Mesenchymal stem cell (in vitro differentiated cells and primary cell): ENCODE results near the gene PCBD1.

ENCODE experiments used
- DNase-seq: peaks from one replicate; pipeline ENCODE4 v3.0.0-alpha.2; 2013
- H2AFZ ChIP-seq: one replicate; pipeline ENCODE4 v1.6.1; 2013; ENCODE audit warnings: low read depth, mild to moderate bottlenecking, control low read depth, inconsistent platforms, low read length, moderate library complexity
- H2AK5ac ChIP-seq: 2 replicates; pipeline ENCODE4 v1.6.1; 2013; ENCODE audit warnings: low read length, moderate library complexity, mild to moderate bottlenecking, inconsistent platforms; ENCODE audit not compliant: severe bottlenecking
- H2BK120ac ChIP-seq: one replicate; pipeline ENCODE4 v1.6.1; 2013; ENCODE audit warnings: low read depth, mild to moderate bottlenecking, inconsistent platforms, low read length, moderate library complexity
- H2BK12ac ChIP-seq, 2 experiments: one replicate each; pipeline ENCODE4 v1.6.1; 2013; ENCODE audit warnings: inconsistent platforms in 2 of 2, low read length in 2 of 2, mild to moderate bottlenecking in 2 of 2, moderate library complexity in 2 of 2, control low read depth in 1 of 2
- H2BK15ac ChIP-seq: one replicate; pipeline ENCODE4 v1.6.1; 2013; ENCODE audit warnings: mild to moderate bottlenecking, low read depth, inconsistent platforms; ENCODE audit not compliant: poor library complexity, severe bottlenecking
- H2BK5ac ChIP-seq: 2 replicates; pipeline ENCODE4 v1.6.1; 2013; ENCODE audit warnings: low read depth, mild to moderate bottlenecking, low read length, control low read depth, inconsistent platforms; ENCODE audit not compliant: poor library complexity, severe bottlenecking
- H3K14ac ChIP-seq, 2 experiments: one replicate each; pipeline ENCODE4 v1.6.1; 2013; ENCODE audit warnings: inconsistent platforms in 2 of 2, low read length in 2 of 2, control low read depth in 1 of 2, mild to moderate bottlenecking in 1 of 2, moderate library complexity in 1 of 2
- H3K18ac ChIP-seq, 2 experiments: one replicate each; pipeline ENCODE4 v1.6.1; 2013; ENCODE audit warnings: inconsistent platforms in 2 of 2, low read length in 2 of 2, control low read depth in 1 of 2, low read depth in 1 of 2, mild to moderate bottlenecking in 1 of 2
- H3K23ac ChIP-seq, 2 experiments: one replicate each; pipeline ENCODE4 v1.6.1; 2013; ENCODE audit warnings: inconsistent platforms in 2 of 2, low read length in 2 of 2, mild to moderate bottlenecking in 2 of 2, moderate library complexity in 2 of 2, control low read depth in 1 of 2
- H3K27ac ChIP-seq: 2 replicates; pipeline ENCODE4 v1.5.1; 2013; ENCODE audit warnings: mild to moderate bottlenecking, moderate library complexity, low read length, control low read depth, inconsistent platforms; ENCODE audit not compliant: poor library complexity, severe bottlenecking
- H3K27me3 ChIP-seq, 2 experiments: 2 replicates each; pipeline versions ENCODE4 v1.6.1 to v1.7.0; 2013; ENCODE audit warnings: low read length in 2 of 2, mild to moderate bottlenecking in 2 of 2, moderate library complexity in 2 of 2, control low read depth in 1 of 2, inconsistent platforms in 1 of 2; ENCODE audit not compliant: control insufficient read depth in 1 of 2, insufficient read depth in 1 of 2
- H3K36me3 ChIP-seq, 2 experiments: 2 replicates each; pipeline versions ENCODE4 v1.6.1 to v1.7.0; 2013; ENCODE audit warnings: low read length in 2 of 2, control low read depth in 1 of 2, inconsistent platforms in 1 of 2, low read depth in 1 of 2, mild to moderate bottlenecking in 1 of 2; ENCODE audit not compliant: insufficient read depth in 2 of 2, control insufficient read depth in 1 of 2
- H3K4ac ChIP-seq, 2 experiments: one replicate each; pipeline ENCODE4 v1.6.1; 2013; ENCODE audit warnings: inconsistent platforms in 2 of 2, low read length in 2 of 2, mild to moderate bottlenecking in 2 of 2, moderate library complexity in 2 of 2, control low read depth in 1 of 2, low read depth in 1 of 2
- H3K4me1 ChIP-seq: 2 replicates; pipeline ENCODE4 v1.6.1; 2013; ENCODE audit warnings: low read depth, low read length, control low read depth; ENCODE audit not compliant: control insufficient read depth, insufficient read depth
- H3K4me2 ChIP-seq: 2 replicates; pipeline ENCODE4 v1.6.1; 2013; ENCODE audit warnings: low read length, mild to moderate bottlenecking, inconsistent platforms; ENCODE audit not compliant: poor library complexity, severe bottlenecking
- H3K4me3 ChIP-seq, 2 experiments: 2 replicates each; pipeline versions ENCODE4 v1.5.1 to v1.7.0; 2013; ENCODE audit warnings: low read length in 2 of 2, mild to moderate bottlenecking in 2 of 2, control low read depth in 1 of 2, low read depth in 1 of 2; ENCODE audit not compliant: insufficient read depth in 1 of 2
- H3K79me1 ChIP-seq: replicated peaks from 2 replicates; pipeline ENCODE4 v1.6.1; 2013; ENCODE audit warnings: mild to moderate bottlenecking, control low read depth, low read length, inconsistent platforms; ENCODE audit not compliant: poor library complexity, severe bottlenecking
- H3K9ac ChIP-seq: 2 replicates; pipeline ENCODE4 v1.7.0; 2013; ENCODE audit warnings: mild to moderate bottlenecking, low read length, moderate library complexity
- H3K9me3 ChIP-seq: 2 replicates; pipeline ENCODE4 v1.7.0; 2013; ENCODE audit warnings: mild to moderate bottlenecking, low read length; ENCODE audit not compliant: control insufficient read depth
- H4K8ac ChIP-seq: one replicate; pipeline ENCODE4 v1.6.1; 2013; ENCODE audit warnings: inconsistent platforms, mild to moderate bottlenecking, low read length, moderate library complexity
- H4K91ac ChIP-seq: one replicate; pipeline ENCODE4 v1.6.1; 2013; ENCODE audit warnings: mild to moderate bottlenecking, low read length, inconsistent platforms
- WGBS: methylation state at CpG from one replicate; pipeline ENCODE4 v1.1.7; 2013; ENCODE audit warnings: mixed read lengths; 5-methylcytosine and 5-hydroxymethylcytosine counted together

PCBD1 gene

DNA sequence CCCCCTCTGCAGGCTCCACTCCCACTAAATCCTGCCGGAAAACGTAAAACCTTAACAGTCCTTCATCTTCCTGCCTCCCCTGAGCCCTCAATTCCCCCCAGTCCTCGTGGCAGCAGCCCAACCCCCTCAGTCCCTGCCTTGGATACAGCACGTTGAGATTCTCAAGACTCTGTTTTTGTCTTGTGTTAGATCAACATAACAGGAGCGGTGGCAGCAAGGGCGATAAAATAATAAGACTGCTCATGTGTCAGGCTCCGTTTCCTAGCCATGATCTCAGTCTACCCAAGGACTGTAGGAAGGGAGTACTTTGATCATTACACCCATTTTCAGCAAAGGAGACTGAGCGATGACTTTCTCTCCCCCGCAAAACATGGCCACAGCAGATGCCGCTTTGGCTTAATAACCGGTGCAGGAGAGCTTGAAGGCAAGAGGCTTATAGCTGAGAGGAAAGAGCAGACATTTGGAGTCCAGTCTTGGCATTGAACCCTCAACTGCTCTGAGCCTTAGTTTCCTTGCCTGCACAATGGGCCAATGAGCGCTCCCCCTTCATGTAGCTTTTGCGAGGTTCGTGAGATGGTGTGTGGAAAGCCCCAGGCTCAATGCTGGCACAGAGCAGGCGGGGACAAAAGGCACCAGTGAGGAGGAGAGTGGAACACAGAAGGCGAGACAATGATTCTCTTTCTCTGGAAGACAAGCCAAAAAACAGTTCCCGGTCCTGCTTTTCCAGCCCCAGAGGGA lies 42.1 kb upstream of the PCBD1 start:
- Histone ChIP-seq H2BK12ac (no peak overlapping the region), H2BK120ac (no peak overlapping the region), H3K4me3 (no peak overlapping the region), H3K9me3 (no peaks in the 10 kb centered on the region), H3K4me2 (no peak overlapping the region), H3K36me3 (no peaks in the 10 kb centered on the region), H2AFZ (no peak overlapping the region), H2AK5ac (no peak overlapping the region), H3K14ac (peak overlapping the region in 1 of 2 experiments; percentile 21), H2BK15ac (no peak overlapping the region), H3K4me1 (peaks cover 15% of the 10 kb centered on the region), H3K4ac (no peak overlapping the region), H3K18ac (no peak overlapping the region), H3K27ac (no peak overlapping the region), H2BK5ac (no peak overlapping the region), H3K79me1 (no peaks in the 10 kb centered on the region), H3K23ac (no peak overlapping the region), H3K9ac (no peak overlapping the region), H4K8ac (no peak overlapping the region), H4K91ac (no peak overlapping the region), H3K27me3 (peaks cover 45 to 95% of the 10 kb centered on the region in 2 experiments)
- WGBS = 81% methylated on average over 17 of the region's 17 CpGs
- DNase-seq = no peak

DNA sequence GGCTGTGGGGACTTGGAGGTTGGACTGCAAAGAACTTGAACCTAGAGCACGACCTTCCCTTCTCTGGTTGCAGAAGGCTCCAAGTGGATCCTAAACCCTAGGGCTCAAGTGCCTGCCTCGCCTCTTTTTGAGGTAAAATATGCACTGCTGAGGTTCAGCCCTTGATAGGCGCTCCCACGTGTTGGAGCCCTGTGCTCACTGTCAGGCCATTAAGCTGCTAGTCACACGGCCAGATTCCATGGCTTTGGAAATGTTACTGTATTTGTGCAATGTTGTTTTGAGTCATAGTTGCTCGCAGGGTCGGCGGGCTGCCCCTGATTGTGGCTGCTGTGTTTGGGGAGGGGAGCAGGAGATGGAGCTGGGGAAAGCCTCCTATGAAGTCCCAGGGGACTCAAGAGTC lies 39.8 kb upstream of the PCBD1 start:
- H3K4me2 ChIP-seq = no peak overlapping the region
- H3K27ac ChIP-seq = no peak overlapping the region
- no peak overlapping the region for H2BK12ac ChIP-seq
- H3K4me3 ChIP-seq = no peak overlapping the region
- no peak overlapping the region for H2BK15ac ChIP-seq
- H3K23ac ChIP-seq = no peak overlapping the region
- no peak overlapping the region for H3K4ac ChIP-seq
- H2BK120ac ChIP-seq = no peak overlapping the region
- no peak overlapping the region for H2AK5ac ChIP-seq
- WGBS = 73% methylated on average over 8 of the region's 8 CpGs
- no peak overlapping the region for H2BK5ac ChIP-seq
- H2AFZ ChIP-seq = no peak overlapping the region
- no peak overlapping the region for H3K18ac ChIP-seq
- no peaks in the 10 kb centered on the region for H3K79me1 ChIP-seq
- H3K9me3 ChIP-seq = no peaks in the 10 kb centered on the region
- H4K8ac ChIP-seq = no peak overlapping the region
- H4K91ac ChIP-seq = no peak overlapping the region
- no peaks in the 10 kb centered on the region for H3K36me3 ChIP-seq
- peaks cover 38 to 95% of the 10 kb centered on the region in 2 experiments for H3K27me3 ChIP-seq
- no peak overlapping the region for H3K14ac ChIP-seq
- H3K4me1 ChIP-seq = peaks cover 15% of the 10 kb centered on the region
- no peak overlapping the region for H3K9ac ChIP-seq
- peak; percentile 13 for DNase-seq

DNA sequence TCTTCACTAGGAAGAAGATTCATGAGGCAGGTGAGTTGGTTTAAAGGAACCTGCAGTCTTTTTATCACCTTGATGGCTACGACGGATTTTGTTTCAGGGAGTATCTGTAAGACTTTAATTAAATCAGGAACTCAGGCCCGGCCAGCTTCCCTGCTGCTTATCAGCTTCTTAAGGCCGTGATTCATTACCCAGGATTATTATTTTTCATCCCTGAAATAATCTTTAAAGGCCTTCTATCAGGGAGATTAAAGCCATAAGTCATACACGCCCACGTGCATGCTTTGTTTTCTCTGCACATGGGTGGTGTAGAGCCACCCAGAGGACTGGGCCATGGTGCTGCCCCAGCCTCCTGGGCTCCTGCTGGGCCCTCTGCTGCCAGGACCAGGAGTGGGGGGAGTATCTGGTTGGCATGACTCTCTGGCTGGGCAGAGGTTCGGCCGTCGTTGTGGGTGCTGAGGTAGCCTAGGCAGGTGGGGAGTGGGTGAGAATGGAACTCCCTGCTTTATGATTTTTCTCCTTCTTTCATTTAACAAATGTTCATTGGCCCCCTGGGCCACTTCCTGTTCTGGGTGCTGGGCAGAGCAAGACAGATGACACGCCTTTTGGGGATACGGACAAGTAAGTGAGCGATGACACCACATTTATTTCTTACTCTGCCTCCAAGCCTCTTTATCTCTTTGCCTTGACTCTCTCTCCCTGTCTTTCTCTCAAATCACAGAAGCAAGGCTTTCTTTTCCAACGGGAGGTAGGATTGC lies 39.0 kb upstream of the PCBD1 start:
- no peak overlapping the region for H3K9ac ChIP-seq
- no peak overlapping the region for H2BK12ac ChIP-seq
- H3K27me3 ChIP-seq = peaks cover 40 to 90% of the 10 kb centered on the region in 2 experiments
- H2BK5ac ChIP-seq = no peak overlapping the region
- H3K4me3 ChIP-seq = no peak overlapping the region
- no peak overlapping the region for H3K27ac ChIP-seq
- no peak overlapping the region for H3K14ac ChIP-seq
- H3K9me3 ChIP-seq = no peaks in the 10 kb centered on the region
- H3K4me1 ChIP-seq = peaks cover 15% of the 10 kb centered on the region
- no peak for DNase-seq
- H4K8ac ChIP-seq = no peak overlapping the region
- no peak overlapping the region for H2BK15ac ChIP-seq
- H3K18ac ChIP-seq = no peak overlapping the region
- H3K79me1 ChIP-seq = no peaks in the 10 kb centered on the region
- no peak overlapping the region for H3K4me2 ChIP-seq
- no peak overlapping the region for H2AK5ac ChIP-seq
- no peak overlapping the region for H2BK120ac ChIP-seq
- no peak overlapping the region for H4K91ac ChIP-seq
- WGBS = 86% methylated on average over 8 of the region's 13 CpGs
- no peak overlapping the region for H3K4ac ChIP-seq
- peak overlapping the region in 1 of 2 experiments; percentile 46 for H3K23ac ChIP-seq
- H3K36me3 ChIP-seq = no peaks in the 10 kb centered on the region
- no peak overlapping the region for H2AFZ ChIP-seq

DNA sequence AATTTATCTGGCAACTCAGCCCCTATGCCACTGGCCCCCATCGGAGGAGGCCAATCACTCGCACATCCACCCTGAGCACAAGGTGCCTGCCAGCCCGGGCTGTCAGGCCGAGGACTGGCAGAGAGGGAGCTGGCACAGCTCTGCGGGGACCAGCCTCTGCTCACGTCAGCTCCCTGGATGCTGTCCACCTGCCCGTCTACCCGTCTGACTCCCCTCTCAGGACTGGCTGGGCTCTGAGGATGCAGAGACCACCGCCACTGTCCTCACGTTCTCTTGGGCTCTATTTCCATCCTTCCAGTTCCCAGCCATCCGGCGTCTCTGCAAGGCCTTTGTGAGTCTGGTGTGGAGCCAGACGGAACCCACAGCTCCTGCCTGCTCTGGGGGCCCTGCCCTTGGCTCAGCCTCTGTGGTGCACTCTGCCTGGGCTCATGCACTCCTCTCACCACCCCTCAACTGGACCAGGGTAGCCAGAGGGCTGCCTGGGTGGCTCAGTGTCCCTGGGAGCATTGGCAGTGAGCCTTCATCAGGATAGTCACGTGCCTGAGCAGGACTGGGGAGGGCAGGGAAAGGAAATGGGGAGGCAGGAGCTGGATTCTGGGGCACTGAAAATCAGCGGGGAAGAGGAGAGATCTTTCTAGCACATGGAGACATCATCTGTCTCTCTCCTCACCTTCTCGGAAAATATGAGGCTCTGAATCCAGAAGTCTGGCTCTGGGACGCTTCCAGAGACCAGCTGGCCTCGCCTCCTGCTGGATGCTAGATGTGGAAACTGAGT lies 38.0 kb upstream of the PCBD1 start:
- Histone ChIP-seq H4K8ac (no peak overlapping the region), H3K9me3 (no peaks in the 10 kb centered on the region), H2BK12ac (no peak overlapping the region), H3K27ac (no peak overlapping the region), H2AK5ac (no peak overlapping the region), H3K36me3 (no peaks in the 10 kb centered on the region), H3K4me2 (no peak overlapping the region), H2BK120ac (no peak overlapping the region), H3K23ac (no peak overlapping the region), H3K4me3 (no peak overlapping the region), H4K91ac (no peak overlapping the region), H3K9ac (no peak overlapping the region), H3K27me3 (peaks cover 46 to 90% of the 10 kb centered on the region in 2 experiments), H3K4ac (no peak overlapping the region), H2AFZ (no peak overlapping the region), H3K18ac (no peak overlapping the region), H3K79me1 (no peaks in the 10 kb centered on the region), H3K14ac (no peak overlapping the region), H3K4me1 (peaks cover 9% of the 10 kb centered on the region), H2BK5ac (no peak overlapping the region), H2BK15ac (no peak overlapping the region)
- 89% methylated on average over 18 of the region's 18 CpGs for WGBS
- DNase-seq = no peak
